DND-41 (cell line): ENCODE measurements around the gene PLPP3.

Experiments used
- ATAC-seq: fragments of 200-7000 bp; cut with Tn5 transposase; 3 replicates; pipeline ENCODE4 v1.9.1; 2021; ENCODE audit warnings: low read depth; ENCODE audit not compliant: insufficient read depth
- DNase-seq: peaks from one replicate; pipeline ENCODE4 v3.0.0-alpha.2; 2020
- H2AFZ ChIP-seq: 2 replicates; pipeline ENCODE4 v1.6.0; 2012; ENCODE audit warnings: low read depth, low read length
- H3K27ac ChIP-seq: 2 replicates; pipeline ENCODE4 v1.5.1; 2012; ENCODE audit warnings: low read length, inconsistent platforms
- H3K27me3 ChIP-seq: fragments of 200-600 bp; sonication (generic); 2 replicates; pipeline ENCODE4 v1.6.0; 2012; ENCODE audit warnings: low read length, mild to moderate bottlenecking, inconsistent platforms; ENCODE audit not compliant: insufficient read depth, poor library complexity
- H3K36me3 ChIP-seq: 2 replicates; pipeline ENCODE4 v1.5.1; 2012; ENCODE audit warnings: low read length, inconsistent platforms; ENCODE audit not compliant: insufficient read depth
- H3K4me1 ChIP-seq: 2 replicates; pipeline ENCODE4 v1.5.1; 2012; ENCODE audit warnings: mild to moderate bottlenecking, low read length; ENCODE audit not compliant: insufficient read depth
- H3K4me2 ChIP-seq: 2 replicates; pipeline ENCODE4 v1.6.0; 2012; ENCODE audit warnings: mild to moderate bottlenecking, moderate library complexity, low read length, inconsistent platforms; ENCODE audit not compliant: insufficient read depth
- H3K4me3 ChIP-seq, 2 experiments: fragments of 200-600 bp in 1 of 2; shearing (Covaris generic) in 1 of 2; 2 replicates each; pipeline ENCODE4 v1.5.1; 2012 to 2016; ENCODE audit warnings: inconsistent platforms in 2 of 2, low read length in 2 of 2, mild to moderate bottlenecking in 2 of 2, low read depth in 1 of 2, moderate library complexity in 1 of 2
- H3K79me2 ChIP-seq: 2 replicates; pipeline ENCODE4 v1.6.0; 2012; ENCODE audit warnings: low read length, inconsistent platforms; ENCODE audit not compliant: insufficient read depth
- H3K9ac ChIP-seq: 2 replicates; pipeline ENCODE4 v1.6.0; 2012; ENCODE audit warnings: low read depth, mild to moderate bottlenecking, inconsistent platforms, low read length, moderate library complexity
- H3K9me3 ChIP-seq: 2 replicates; pipeline ENCODE4 v1.5.1; 2012; ENCODE audit warnings: low read length, moderate library complexity, mild to moderate bottlenecking, inconsistent platforms; ENCODE audit not compliant: insufficient read depth, severe bottlenecking
- H4K20me1 ChIP-seq: 2 replicates; pipeline ENCODE4 v1.6.0; 2012; ENCODE audit warnings: low read length; ENCODE audit not compliant: insufficient read depth
- CTCF ChIP-seq: IDR thresholded peaks from 2 replicates; pipeline ENCODE4 v1.5.1; 2012; ENCODE audit warnings: borderline replicate concordance, low read length, moderate library complexity, mild to moderate bottlenecking; ENCODE audit not compliant: poor library complexity, severe bottlenecking; ENCODE audit errors: extremely low read depth
- EZH2 ChIP-seq: IDR thresholded peaks from 3 replicates; pipeline ENCODE4 v1.6.1; 2012; ENCODE audit warnings: borderline replicate concordance, low read depth, mild to moderate bottlenecking, moderate library complexity, low read length, inconsistent platforms; ENCODE audit not compliant: severe bottlenecking

Gene PLPP3

GRCh38 chr1:56573311-56573710, 6.1 kb downstream of the PLPP3 start:
- DNase-seq, result no peak
- peaks cover 20% of the 10 kb centered on the region for H3K4me1 ChIP-seq
- no peaks in the 10 kb centered on the region for H3K36me3 ChIP-seq
- TF ChIP-seq CTCF, result no peak
- TF ChIP-seq EZH2, result no peak
- H3K4me3 ChIP-seq, result no peak overlapping the region
- H3K27ac ChIP-seq, result no peak overlapping the region
- H3K27me3 ChIP-seq, result no peaks in the 10 kb centered on the region
- H3K9me3 ChIP-seq, result no peaks in the 10 kb centered on the region
- H3K4me2 ChIP-seq, result no peak overlapping the region
- no peak overlapping the region for H2AFZ ChIP-seq
- 0 out of 2 replicates have a peak, but pooled peaks cover 5% of the 10 kb centered on the region for H3K79me2 ChIP-seq
- H4K20me1 ChIP-seq, result no peaks in the 10 kb centered on the region; the same call in 1 of the 2 replicates
- ATAC-seq, result no peak
- H3K9ac ChIP-seq, result no peak overlapping the region

GRCh38 chr1:56572334-56573050, 6.9 kb downstream of the PLPP3 start:
- H3K4me2 ChIP-seq, result no peak overlapping the region
- peaks cover 12% of the 10 kb centered on the region for H3K4me1 ChIP-seq
- H3K27ac ChIP-seq, result no peak overlapping the region

DNA sequence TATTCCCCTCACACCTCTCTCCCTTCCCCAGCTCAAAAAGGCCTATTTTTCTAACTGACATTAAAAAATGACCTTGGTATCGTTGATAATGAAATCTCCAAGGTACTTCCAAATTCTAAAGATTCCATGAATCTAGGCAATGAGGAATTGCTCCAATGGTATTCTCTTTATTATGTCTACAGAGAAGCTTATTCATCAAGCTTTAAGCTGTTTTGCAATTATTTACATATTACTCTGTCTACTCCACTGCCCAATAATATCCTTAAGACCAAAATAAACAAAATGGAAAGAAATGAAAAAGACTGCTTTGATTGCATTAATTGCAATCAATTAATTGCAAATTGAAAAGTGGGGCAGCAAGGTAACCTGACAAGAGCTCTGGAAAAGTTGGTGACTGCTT, 7.9 kb downstream of the PLPP3 start:
- Histone ChIP-seq H3K4me1 (peaks cover 1% of the 10 kb centered on the region; the same call in 1 of the 2 replicates), H3K9me3 (no peaks in the 10 kb centered on the region), H3K79me2 (no peaks in the 10 kb centered on the region), H3K27me3 (no peaks in the 10 kb centered on the region), H3K4me3 (no peak overlapping the region), H3K27ac (no peak overlapping the region), H3K9ac (no peak overlapping the region), H4K20me1 (no peaks in the 10 kb centered on the region; the same call in 1 of the 2 replicates), H3K4me2 (no peak overlapping the region), H3K36me3 (no peaks in the 10 kb centered on the region), H2AFZ (no peak overlapping the region)
- ATAC-seq (no peak), DNase-seq (no peak)
- no peak for TF ChIP-seq CTCF
- TF ChIP-seq EZH2, result no peak

More at GRCh38 chr1:56572334-56573050, 6.9 kb downstream of the PLPP3 start:
- TF ChIP-seq EZH2, result no peak
- no peak for TF ChIP-seq CTCF
- no peaks in the 10 kb centered on the region for H3K27me3 ChIP-seq
- no peak for DNase-seq
- no peak overlapping the region for H3K9ac ChIP-seq
- no peaks in the 10 kb centered on the region for H3K36me3 ChIP-seq
- H3K4me3 ChIP-seq, result no peak overlapping the region
- no peak for ATAC-seq
- H4K20me1 ChIP-seq, result no peaks in the 10 kb centered on the region; the same call in 1 of the 2 replicates
- no peaks in the 10 kb centered on the region for H3K79me2 ChIP-seq
- H2AFZ ChIP-seq, result no peak overlapping the region
- H3K9me3 ChIP-seq, result no peaks in the 10 kb centered on the region
